ENCODE data around the gene HSPA1A. TPM values are rescaled to one million over a fixed set of nuclear protein-coding genes. Genes with fewer than 3 reads are reported as not detected.

HSPA1A gene
- total and polyA plus RNA-seq, 9 of the 15 experiments (the other 6 are each of a cell fraction or from before 2014, with no cell fraction given) = 2.2 to 273 (median 107) TPM

GRCh38 chr6:31837369-31838113, 22.2 kb downstream of the HSPA1A start (continued):
- TF ChIP-seq ZNF280B (CRISPR knock-in tag; IDR thresholded peaks at IDR 0.05) = no peak
- 0 out of 2 replicates have a peak, but pooled peaks have one; percentile 53 for TF ChIP-seq ZNF41 (CRISPR knock-in tag; conservative IDR thresholded peaks at IDR 0.05)
- no peak for TF ChIP-seq MITF (IDR thresholded peaks at IDR 0.05)
- TF ChIP-seq SIRT6 (IDR thresholded peaks at IDR 0.05; ENCODE audit: low read depth, low read length) = no peak
- TF ChIP-seq NR0B1 (IDR thresholded peaks at IDR 0.05; ENCODE audit: partially characterized antibody) = no peak
- no peak for TF ChIP-seq CBX8 (IDR thresholded peaks at IDR 0.05; ENCODE audit: borderline replicate concordance, extremely low read depth, low read depth, low read length, poor library complexity, severe bottlenecking)
- TF ChIP-seq ELF2 (CRISPR knock-in tag; IDR thresholded peaks at IDR 0.05) = no peak
- no peak; the same call in 1 of the 2 replicates for TF ChIP-seq ZNF583 (CRISPR knock-in tag; IDR thresholded peaks at IDR 0.05)
- TF ChIP-seq THRA (IDR thresholded peaks at IDR 0.05) = no peak
- no peak for TF ChIP-seq PRDM10 (IDR thresholded peaks at IDR 0.05; ENCODE audit: partially characterized antibody)
- TF ChIP-seq TBL1XR1 (IDR thresholded peaks at IDR 0.05; ENCODE audit: low read length in 2 of 2) = peak in 1 of 2 experiments; percentile 4; a peak in 1 of 4 replicates
- TF ChIP-seq NR1H2 (CRISPR knock-in tag; IDR thresholded peaks at IDR 0.05) = 0 out of 2 replicates have a peak, but pooled peaks have one; percentile 20
- TF ChIP-seq CHD1 (IDR thresholded peaks at IDR 0.05; ENCODE audit: low read length) = peak; percentile 67
- TF ChIP-seq FOXJ3 (CRISPR knock-in tag; IDR thresholded peaks at IDR 0.05) = no peak
